Tibial nerve (tissue), 4 donors: ENCODE results near the gene TMEM132D. TPM values are rescaled to one million over a fixed set of nuclear protein-coding genes. Genes with fewer than 3 reads are reported as not detected.

Source experiments
- DNase-seq, 2 donors: peaks; one replicate each; pipeline ENCODE4 v3.0.0-alpha.2; 2019; ENCODE audit warnings: low spot score in 2 of 2
- H3K27ac ChIP-seq, 4 donors: fragments of 200-600 bp; sonication (generic) in 3 of 4; one replicate each; pipeline ENCODE4 v1.5.1; 2017 to 2019; ENCODE audit warnings: mild to moderate bottlenecking in 1 of 4
- H3K27me3 ChIP-seq, 2 donors: fragments of 200-600 bp; sonication (generic) in 1 of 2; one replicate each; pipeline versions ENCODE4 v1.5.1 to v1.6.0; 2017 to 2019
- H3K36me3 ChIP-seq, 3 donors: fragments of 200-600 bp; sonication (generic); one replicate each; pipeline ENCODE4 v1.5.1; 2018 to 2019
- H3K4me1 ChIP-seq, 4 donors: fragments of 200-600 bp; sonication (generic) in 3 of 4; one replicate each; pipeline ENCODE4 v1.5.1; 2017 to 2019
- H3K4me3 ChIP-seq, 4 donors: fragments of 200-600 bp; sonication (generic) in 3 of 4; one replicate each; pipeline ENCODE4 v1.5.1; 2017 to 2019; ENCODE audit warnings: mild to moderate bottlenecking in 1 of 4, moderate library complexity in 1 of 4
- H3K9me3 ChIP-seq, 4 donors: fragments of 200-600 bp; sonication (generic) in 3 of 4; one replicate each; pipeline ENCODE4 v1.5.1; 2017 to 2019
- EP300 ChIP-seq, 2 donors: sonication (generic); formaldehyde crosslinking; IDR thresholded peaks; one replicate each; pipeline ENCODE4 v1.6.1; 2017; ENCODE audit warnings: antibody characterized with exemption in 2 of 2, mild to moderate bottlenecking in 1 of 2
- POLR2A ChIP-seq, 2 donors: fragments of 450-650 bp; IDR thresholded peaks; one replicate each; pipeline ENCODE4 v1.6.1; 2017; ENCODE audit warnings: antibody characterized with exemption in 2 of 2, mild to moderate bottlenecking in 2 of 2, moderate library complexity in 2 of 2
- WGBS, 2 donors: methylation state at CpG; one replicate each; pipeline ENCODE4 v1.1.5; 2018; 5-methylcytosine and 5-hydroxymethylcytosine counted together
- total RNA-seq, 4 donors: library from RNA; depleted of rRNA; stranded (reverse); fragments of >200 nt; gene quantifications; one replicate each; pipeline ENCODE4 v1.1.0, GENCODE V29; 2016
- TF ChIP-seq, protein P1 (sequence below), 5 experiments: fragments of 200-600 bp in 3 of 5; fragments of 450-650 bp in 2 of 5; sonication (generic) in 3 of 5; IDR thresholded peaks; one replicate each; pipeline ENCODE4 v1.5.1; 2016 to 2019; ENCODE audit warnings: antibody characterized with exemption in 5 of 5, mild to moderate bottlenecking in 3 of 5, moderate library complexity in 2 of 5

The TMEM132D gene
- total RNA-seq, 4 donors from 2014 or later = under 0.01 to 0.21 TPM; not detected in 2

DNA sequence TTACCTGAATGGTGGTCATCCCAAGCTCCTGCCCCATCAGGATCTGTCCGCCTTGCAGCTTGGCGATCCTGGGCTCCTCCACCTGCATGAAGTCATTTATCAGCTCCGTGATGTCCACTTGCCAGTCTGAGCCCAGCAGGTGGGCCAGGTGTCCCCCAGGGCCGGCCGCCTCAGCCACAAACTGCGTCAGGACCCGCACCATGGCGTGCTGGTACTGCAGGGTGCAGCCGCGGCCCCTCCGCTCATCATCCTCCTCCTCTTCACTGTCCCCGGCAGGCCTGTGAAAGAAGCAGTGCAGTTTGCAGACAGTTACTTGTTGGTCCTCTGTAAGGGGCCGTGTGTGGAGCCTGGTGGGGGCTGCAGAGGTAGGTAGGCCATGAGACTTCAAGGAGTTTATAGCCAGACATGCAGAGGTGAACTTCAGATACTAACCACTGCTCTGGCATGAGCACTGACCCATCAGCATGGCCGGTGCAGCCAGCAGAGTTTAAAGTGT is 822.0 kb downstream of the TMEM132D start:
- Histone ChIP-seq H3K9me3 (peaks cover 0 to 11% (median 0%) of the 10 kb centered on the region in 4 donors), H3K4me3 (no peak overlapping the region), H3K27ac (no peak overlapping the region), H3K27me3 (no peaks in the 10 kb centered on the region), H3K36me3 (no peaks in the 10 kb centered on the region), H3K4me1 (no peaks in the 10 kb centered on the region)
- DNase-seq = no peak
- WGBS, 2 donors = 80 to 82% methylated on average over 14 of the region's 14 CpGs
- TF ChIP-seq POLR2A (IDR thresholded peaks at IDR 0.05) = no peak
- TF ChIP-seq, protein P1, sequence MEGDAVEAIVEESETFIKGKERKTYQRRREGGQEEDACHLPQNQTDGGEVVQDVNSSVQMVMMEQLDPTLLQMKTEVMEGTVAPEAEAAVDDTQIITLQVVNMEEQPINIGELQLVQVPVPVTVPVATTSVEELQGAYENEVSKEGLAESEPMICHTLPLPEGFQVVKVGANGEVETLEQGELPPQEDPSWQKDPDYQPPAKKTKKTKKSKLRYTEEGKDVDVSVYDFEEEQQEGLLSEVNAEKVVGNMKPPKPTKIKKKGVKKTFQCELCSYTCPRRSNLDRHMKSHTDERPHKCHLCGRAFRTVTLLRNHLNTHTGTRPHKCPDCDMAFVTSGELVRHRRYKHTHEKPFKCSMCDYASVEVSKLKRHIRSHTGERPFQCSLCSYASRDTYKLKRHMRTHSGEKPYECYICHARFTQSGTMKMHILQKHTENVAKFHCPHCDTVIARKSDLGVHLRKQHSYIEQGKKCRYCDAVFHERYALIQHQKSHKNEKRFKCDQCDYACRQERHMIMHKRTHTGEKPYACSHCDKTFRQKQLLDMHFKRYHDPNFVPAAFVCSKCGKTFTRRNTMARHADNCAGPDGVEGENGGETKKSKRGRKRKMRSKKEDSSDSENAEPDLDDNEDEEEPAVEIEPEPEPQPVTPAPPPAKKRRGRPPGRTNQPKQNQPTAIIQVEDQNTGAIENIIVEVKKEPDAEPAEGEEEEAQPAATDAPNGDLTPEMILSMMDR (IDR thresholded peaks at IDR 0.05) = no peak
- no peak for TF ChIP-seq EP300 (IDR thresholded peaks at IDR 0.05)

DNA sequence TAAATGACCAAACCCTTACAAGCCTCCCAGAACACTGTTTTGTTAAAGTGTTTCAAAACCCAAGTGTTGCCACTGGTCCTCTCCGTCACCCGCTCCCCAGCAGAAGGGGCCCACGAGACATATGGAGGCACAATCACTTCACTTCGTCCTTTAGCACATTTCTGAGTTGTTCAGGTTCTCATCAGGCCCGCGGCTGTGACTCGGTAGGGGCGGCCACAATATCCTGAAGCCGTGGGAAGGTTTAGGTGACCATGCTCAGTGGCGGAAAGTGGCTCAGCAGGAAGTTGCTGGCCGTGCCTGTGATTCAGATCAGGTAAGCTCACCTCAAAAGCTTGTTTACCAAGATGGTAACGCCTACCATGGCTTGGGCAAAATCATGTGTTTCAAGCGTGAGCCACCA is 823.0 kb downstream of the TMEM132D start:
- peaks cover 0 to 11% (median 0%) of the 10 kb centered on the region in 4 donors for H3K9me3 ChIP-seq
- H3K27me3 ChIP-seq = no peaks in the 10 kb centered on the region
- 88 to 89% methylated on average over 11 to 13 of the region's 13 CpGs for WGBS, 2 donors
- no peak overlapping the region for H3K4me3 ChIP-seq
- H3K27ac ChIP-seq = no peak overlapping the region
- H3K4me1 ChIP-seq = no peaks in the 10 kb centered on the region
- TF ChIP-seq POLR2A (IDR thresholded peaks at IDR 0.05) = no peak
- DNase-seq = no peak
- no peaks in the 10 kb centered on the region for H3K36me3 ChIP-seq

DNA sequence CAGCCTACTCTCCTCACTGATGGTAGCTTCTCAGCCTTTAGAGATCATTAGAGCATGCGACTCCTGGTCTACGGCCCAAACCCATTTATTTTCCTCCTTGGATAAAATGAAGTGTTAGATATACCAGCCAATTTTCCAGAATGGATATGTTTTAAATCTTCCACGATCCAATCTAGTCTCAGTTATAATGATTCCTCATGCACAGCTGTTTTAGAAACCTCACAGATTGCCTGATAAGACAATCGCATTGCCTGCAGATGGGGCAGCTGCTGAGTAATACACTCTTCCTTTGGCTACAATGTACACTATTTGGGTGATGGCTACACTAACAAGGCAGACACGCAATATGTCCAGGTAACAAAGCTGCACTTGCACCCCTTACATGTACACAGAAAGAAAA is 823.4 kb downstream of the TMEM132D start:
- Histone ChIP-seq H3K36me3 (no peaks in the 10 kb centered on the region), H3K4me1 (no peaks in the 10 kb centered on the region), H3K27me3 (no peaks in the 10 kb centered on the region), H3K4me3 (no peak overlapping the region), H3K9me3 (peaks cover 0 to 11% (median 0%) of the 10 kb centered on the region in 4 donors), H3K27ac (no peak overlapping the region)
- WGBS, 2 donors = 68 to 81% methylated on average over 5 of the region's 5 CpGs
- TF ChIP-seq EP300 (IDR thresholded peaks at IDR 0.05) (no peak), POLR2A (IDR thresholded peaks at IDR 0.05) (no peak)
- TF ChIP-seq, protein P1 (IDR thresholded peaks at IDR 0.05) = no peak
- no peak for DNase-seq

- WGBS, 2 donors = 70 to 78% methylated on average over 5 of the region's 5 CpGs
Measured at GRCh38 chr12:129079719-129080118, 824.1 kb downstream of the TMEM132D start.

DNA sequence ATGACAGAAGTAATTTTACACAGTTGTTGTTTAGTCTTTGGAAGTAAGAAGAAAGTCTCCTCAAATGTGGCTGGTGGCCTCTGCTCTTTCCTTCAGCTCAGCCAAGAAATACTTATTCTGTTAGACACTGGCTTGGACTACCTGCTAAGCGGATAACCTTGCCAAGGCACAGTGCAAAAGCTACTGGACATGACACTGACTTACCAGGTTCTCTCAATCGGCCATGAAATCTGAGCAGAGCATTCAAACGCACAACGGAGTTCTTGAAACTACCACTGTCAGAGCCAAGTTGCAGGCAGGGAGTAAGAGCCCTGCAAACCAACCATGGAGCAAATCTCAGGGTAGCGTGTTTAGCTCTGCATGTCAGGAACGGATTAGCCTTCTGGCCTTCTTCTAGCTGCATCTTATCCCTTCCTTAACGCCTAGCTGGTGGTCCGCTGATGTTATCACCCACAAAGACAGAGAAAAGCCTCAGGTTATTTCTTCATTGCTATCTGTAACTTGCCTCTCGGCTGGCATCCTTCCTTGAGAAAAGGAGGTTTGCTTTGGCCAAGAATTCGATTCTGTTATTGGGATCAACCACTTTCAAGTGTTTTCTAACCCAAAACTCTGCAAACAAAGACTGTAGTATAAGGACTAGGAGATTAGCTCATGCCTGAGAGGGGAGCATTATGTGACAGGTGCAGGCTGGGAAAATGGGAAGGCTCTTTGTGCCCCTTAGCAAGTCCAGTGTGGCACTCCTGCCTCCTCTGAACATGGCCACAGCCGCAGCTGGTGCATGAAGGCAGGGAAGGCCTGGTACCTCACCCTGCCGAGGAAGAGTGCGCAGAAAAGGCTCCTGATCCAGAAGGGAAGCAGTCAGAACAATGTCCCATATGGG is 827.1 kb downstream of the TMEM132D start:
- no peak overlapping the region for H3K4me3 ChIP-seq
- no peaks in the 10 kb centered on the region for H3K27me3 ChIP-seq
- H3K36me3 ChIP-seq = no peaks in the 10 kb centered on the region
- H3K4me1 ChIP-seq = no peaks in the 10 kb centered on the region
- 72 to 73% methylated on average over 13 of the region's 13 CpGs for WGBS, 2 donors
- no peak overlapping the region for H3K27ac ChIP-seq
- no peak for DNase-seq
- H3K9me3 ChIP-seq = peaks cover 0 to 6% (median 0%) of the 10 kb centered on the region in 4 donors
- TF ChIP-seq POLR2A (IDR thresholded peaks at IDR 0.05) = no peak
- TF ChIP-seq, protein P1 (IDR thresholded peaks at IDR 0.05) = no peak
- no peak for TF ChIP-seq EP300 (IDR thresholded peaks at IDR 0.05)

More at GRCh38 chr12:129079719-129080118, 824.1 kb downstream of the TMEM132D start:
- H3K9me3 ChIP-seq = peaks cover 0 to 11% (median 0%) of the 10 kb centered on the region in 4 donors
- no peak overlapping the region for H3K4me3 ChIP-seq
- H3K27ac ChIP-seq = no peak overlapping the region
- no peak for DNase-seq
- H3K36me3 ChIP-seq = no peaks in the 10 kb centered on the region
- no peaks in the 10 kb centered on the region for H3K27me3 ChIP-seq
- TF ChIP-seq, protein P1 (IDR thresholded peaks at IDR 0.05) = no peak
- TF ChIP-seq EP300 (IDR thresholded peaks at IDR 0.05) = no peak
- no peak for TF ChIP-seq POLR2A (IDR thresholded peaks at IDR 0.05)
- H3K4me1 ChIP-seq = no peaks in the 10 kb centered on the region
